ENCODE data around the gene DEUP1. TPM values are rescaled to one million over a fixed set of nuclear protein-coding genes. Genes with fewer than 3 reads are reported as not detected.

The DEUP1 gene
- total RNA-seq, 1 experiment from 2014 or later: not detected

DNA sequence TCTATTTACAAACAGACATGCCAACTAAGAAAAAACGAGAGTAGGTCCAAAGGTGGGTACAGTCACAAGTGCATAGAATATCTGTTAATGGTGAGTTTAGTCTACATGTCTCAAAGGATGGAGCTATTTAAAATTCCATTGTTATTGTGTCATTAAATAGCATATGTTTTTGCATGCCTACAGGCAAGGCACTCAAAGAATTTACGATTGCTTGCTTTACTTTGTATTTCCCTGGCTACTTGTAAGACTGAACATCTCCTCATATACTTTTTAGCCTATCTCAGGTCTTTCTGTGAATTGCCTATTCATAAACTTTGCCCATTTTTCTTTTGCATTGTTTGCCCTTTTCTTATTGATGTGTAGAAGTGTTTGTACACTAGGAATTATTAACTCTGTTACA lies 39.7 kb downstream of the DEUP1 start:
- no peak overlapping the region for H3K27ac Mint-ChIP-seq (ENCODE audit: unreplicated experiment)
- no TSS peak for BruUV-seq (replicated peaks)
- CTCF ChIA-PET: interaction anchor here (0.6 kb wide), 2 partner anchors 140 to 279 kb away, joined by 3 to 5 read pairs; no protein-coding TSS in a partner anchor

DNA sequence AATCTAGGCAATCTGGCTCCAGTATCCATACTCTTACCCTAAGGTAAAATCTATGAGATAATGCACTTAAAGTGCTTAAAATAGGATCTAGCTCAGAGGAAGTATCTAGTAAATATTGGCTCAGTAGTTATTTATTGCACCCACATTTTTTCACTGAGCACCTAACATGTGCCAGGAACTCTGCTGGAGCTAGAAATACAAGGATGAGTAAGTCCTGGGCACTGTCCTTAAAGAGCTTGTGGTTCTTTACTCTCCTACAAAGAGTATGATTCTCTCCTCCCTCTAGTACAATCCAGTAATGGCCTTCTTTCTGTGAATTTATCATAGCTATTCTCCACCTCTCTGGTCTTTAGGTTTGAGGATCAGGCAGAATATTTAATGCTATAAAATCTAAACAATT lies 59.2 kb downstream of the DEUP1 start:
- CTCF ChIA-PET: no interaction called here
- no peaks in the 10 kb centered on the region for H3K36me3 Mint-ChIP-seq (ENCODE audit: insufficient read depth, unreplicated experiment)
- no peak for DNase-seq
- no peaks in the 10 kb centered on the region for H3K27me3 Mint-ChIP-seq (ENCODE audit: unreplicated experiment)
- no peak overlapping the region for H3K4me3 Mint-ChIP-seq (ENCODE audit: low read depth, unreplicated experiment)
- H3K4me1 Mint-ChIP-seq (ENCODE audit: low read depth, unreplicated experiment): no peaks in the 10 kb centered on the region
- TF ChIP-seq, protein P1, sequence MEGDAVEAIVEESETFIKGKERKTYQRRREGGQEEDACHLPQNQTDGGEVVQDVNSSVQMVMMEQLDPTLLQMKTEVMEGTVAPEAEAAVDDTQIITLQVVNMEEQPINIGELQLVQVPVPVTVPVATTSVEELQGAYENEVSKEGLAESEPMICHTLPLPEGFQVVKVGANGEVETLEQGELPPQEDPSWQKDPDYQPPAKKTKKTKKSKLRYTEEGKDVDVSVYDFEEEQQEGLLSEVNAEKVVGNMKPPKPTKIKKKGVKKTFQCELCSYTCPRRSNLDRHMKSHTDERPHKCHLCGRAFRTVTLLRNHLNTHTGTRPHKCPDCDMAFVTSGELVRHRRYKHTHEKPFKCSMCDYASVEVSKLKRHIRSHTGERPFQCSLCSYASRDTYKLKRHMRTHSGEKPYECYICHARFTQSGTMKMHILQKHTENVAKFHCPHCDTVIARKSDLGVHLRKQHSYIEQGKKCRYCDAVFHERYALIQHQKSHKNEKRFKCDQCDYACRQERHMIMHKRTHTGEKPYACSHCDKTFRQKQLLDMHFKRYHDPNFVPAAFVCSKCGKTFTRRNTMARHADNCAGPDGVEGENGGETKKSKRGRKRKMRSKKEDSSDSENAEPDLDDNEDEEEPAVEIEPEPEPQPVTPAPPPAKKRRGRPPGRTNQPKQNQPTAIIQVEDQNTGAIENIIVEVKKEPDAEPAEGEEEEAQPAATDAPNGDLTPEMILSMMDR (IDR thresholded peaks at IDR 0.05; ENCODE audit: unreplicated experiment): no peak
- H3K27ac Mint-ChIP-seq (ENCODE audit: unreplicated experiment): no peak overlapping the region
- no TSS peak for BruUV-seq (replicated peaks)
- no peaks in the 10 kb centered on the region for H3K9me3 Mint-ChIP-seq (ENCODE audit: low read depth, unreplicated experiment)
- intact Hi-C loops (cut with micrococcal nuclease; ENCODE audit: unreplicated experiment): no loop called here

More for the DNA sequence above, 39.7 kb downstream of the DEUP1 start:
- Mint-ChIP-seq H3K4me1 (ENCODE audit: low read depth, unreplicated experiment) (no peaks in the 10 kb centered on the region), H3K36me3 (ENCODE audit: insufficient read depth, unreplicated experiment) (no peaks in the 10 kb centered on the region), H3K27me3 (ENCODE audit: unreplicated experiment) (no peaks in the 10 kb centered on the region), H3K4me3 (ENCODE audit: low read depth, unreplicated experiment) (no peak overlapping the region), H3K9me3 (ENCODE audit: low read depth, unreplicated experiment) (peaks cover 2% of the 10 kb centered on the region)
- DNase-seq: no peak
- TF ChIP-seq, protein P1 (IDR thresholded peaks at IDR 0.05; ENCODE audit: unreplicated experiment): no peak
- intact Hi-C loops (cut with micrococcal nuclease; ENCODE audit: unreplicated experiment): no loop called here

DNA sequence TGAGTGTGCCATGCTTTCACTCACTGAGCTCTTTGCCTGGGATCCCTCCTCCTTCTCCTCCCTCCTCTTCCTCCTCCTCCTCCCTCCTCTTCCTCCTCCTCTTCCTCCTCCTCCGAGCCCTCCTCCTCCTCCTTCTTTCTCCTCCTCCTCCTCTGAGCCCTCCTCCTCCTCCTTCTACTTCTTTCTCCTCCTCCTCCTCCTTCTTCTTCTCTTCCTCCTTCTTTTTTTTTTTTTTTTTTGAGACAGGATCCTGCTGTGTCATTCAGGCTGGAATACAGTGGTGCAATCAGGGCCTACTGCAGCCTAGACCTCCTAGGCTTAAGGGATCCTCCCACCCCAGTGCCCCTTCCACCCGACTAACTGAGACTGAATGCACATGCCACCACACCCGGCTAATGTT lies 62.3 kb downstream of the DEUP1 start:
- BruUV-seq (replicated peaks): no TSS peak
- Mint-ChIP-seq H3K4me1 (ENCODE audit: low read depth, unreplicated experiment) (no peaks in the 10 kb centered on the region), H3K36me3 (ENCODE audit: insufficient read depth, unreplicated experiment) (no peaks in the 10 kb centered on the region), H3K4me3 (ENCODE audit: low read depth, unreplicated experiment) (no peak overlapping the region), H3K27me3 (ENCODE audit: unreplicated experiment) (no peaks in the 10 kb centered on the region), H3K9me3 (ENCODE audit: low read depth, unreplicated experiment) (no peaks in the 10 kb centered on the region), H3K27ac (ENCODE audit: unreplicated experiment) (no peak overlapping the region)
- intact Hi-C loops (cut with micrococcal nuclease; ENCODE audit: unreplicated experiment): no loop called here
- CTCF ChIA-PET: no interaction called here
- TF ChIP-seq, protein P1 (IDR thresholded peaks at IDR 0.05; ENCODE audit: unreplicated experiment): no peak
- DNase-seq: no peak

DNA sequence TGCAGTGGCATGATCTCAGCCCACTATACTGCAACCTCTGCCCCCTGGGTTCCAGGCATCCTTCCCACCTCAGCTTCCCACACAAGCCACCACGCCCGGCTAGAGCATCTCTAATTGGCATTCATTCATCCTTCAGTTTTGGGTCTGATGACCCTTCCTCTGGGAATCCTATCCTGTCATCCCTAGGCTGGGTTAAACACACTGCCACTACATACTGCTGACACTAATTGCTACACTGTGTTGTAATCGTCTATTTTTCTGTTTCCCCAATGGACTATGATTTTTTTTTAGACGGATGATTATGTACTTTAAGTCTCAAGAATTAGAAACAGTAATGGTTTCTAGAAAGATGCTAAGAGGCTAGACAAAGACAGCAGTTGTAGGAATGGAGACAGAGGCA lies 62.8 kb downstream of the DEUP1 start:
- TF ChIP-seq, protein P1 (IDR thresholded peaks at IDR 0.05; ENCODE audit: unreplicated experiment): no peak
- no peak overlapping the region for H3K4me3 Mint-ChIP-seq (ENCODE audit: low read depth, unreplicated experiment)
- CTCF ChIA-PET: no interaction called here
- no peaks in the 10 kb centered on the region for H3K4me1 Mint-ChIP-seq (ENCODE audit: low read depth, unreplicated experiment)
- no peaks in the 10 kb centered on the region for H3K36me3 Mint-ChIP-seq (ENCODE audit: insufficient read depth, unreplicated experiment)
- intact Hi-C loops (cut with micrococcal nuclease; ENCODE audit: unreplicated experiment): no loop called here
- H3K27ac Mint-ChIP-seq (ENCODE audit: unreplicated experiment): no peak overlapping the region
- H3K9me3 Mint-ChIP-seq (ENCODE audit: low read depth, unreplicated experiment): no peaks in the 10 kb centered on the region
- H3K27me3 Mint-ChIP-seq (ENCODE audit: unreplicated experiment): no peaks in the 10 kb centered on the region
- no peak for DNase-seq
- no TSS peak for BruUV-seq (replicated peaks)
